Renal pelvis (tissue), 4 donors: ENCODE results near the gene ETV1. TPM values are rescaled to one million over a fixed set of nuclear protein-coding genes. Genes with fewer than 3 reads are reported as not detected.

ENCODE experiments used
- DNase-seq: peaks from one replicate; pipeline ENCODE4 v3.0.0-alpha.2; 2013
- polyA plus RNA-seq, 3 donors: library from polyadenylated mRNA; unstranded; fragments of 120-200 nt; gene quantifications; one replicate each; pipeline ENCODE4 v1.2.1, GENCODE V29; 2013; ENCODE audit not compliant: insufficient read length in 3 of 3

The ETV1 gene
- polyA plus RNA-seq, 3 donors, result 29.0 to 37.5 (median 33.2) TPM

- DNase-seq, result no peak
Observed at GRCh38 chr7:13882051-13882450, 107.4 kb downstream of the ETV1 start.

- DNase-seq, result no peak
Observed at GRCh38 chr7:13880789-13881188, 108.7 kb downstream of the ETV1 start.

DNA sequence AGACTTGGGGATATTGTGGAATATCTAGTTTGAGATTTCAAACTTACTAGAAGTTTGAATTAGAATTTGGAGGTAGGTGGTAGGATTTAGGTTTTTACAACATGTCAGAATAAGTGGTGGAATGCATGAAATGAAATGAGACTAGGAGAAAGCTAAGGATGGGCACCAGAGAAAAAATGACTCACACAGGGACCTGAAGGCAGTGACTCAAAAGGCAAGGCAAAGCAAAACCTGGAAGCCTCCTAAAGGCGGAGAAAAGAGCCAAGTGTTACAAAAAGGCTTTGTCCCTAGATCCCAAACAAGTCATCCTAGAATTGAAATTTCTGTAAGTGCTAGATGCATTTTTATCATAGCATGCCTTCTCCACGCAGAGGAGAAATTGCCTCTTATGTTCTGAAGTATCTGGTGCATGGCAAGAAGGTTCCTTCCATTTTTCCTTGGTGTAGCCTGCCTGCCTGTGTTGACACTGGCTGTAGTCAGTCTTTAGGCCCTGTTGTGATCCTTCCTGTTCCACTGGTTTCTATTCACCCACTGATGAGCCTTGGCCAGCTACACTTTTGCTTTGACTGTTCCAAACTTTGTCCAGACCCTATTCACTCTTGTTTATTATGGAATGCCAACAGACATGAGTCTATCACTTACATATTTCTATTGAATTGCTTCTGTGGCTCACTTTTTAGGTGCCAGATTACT lies 109.3 kb downstream of the ETV1 start:
- no peak for DNase-seq

DNA sequence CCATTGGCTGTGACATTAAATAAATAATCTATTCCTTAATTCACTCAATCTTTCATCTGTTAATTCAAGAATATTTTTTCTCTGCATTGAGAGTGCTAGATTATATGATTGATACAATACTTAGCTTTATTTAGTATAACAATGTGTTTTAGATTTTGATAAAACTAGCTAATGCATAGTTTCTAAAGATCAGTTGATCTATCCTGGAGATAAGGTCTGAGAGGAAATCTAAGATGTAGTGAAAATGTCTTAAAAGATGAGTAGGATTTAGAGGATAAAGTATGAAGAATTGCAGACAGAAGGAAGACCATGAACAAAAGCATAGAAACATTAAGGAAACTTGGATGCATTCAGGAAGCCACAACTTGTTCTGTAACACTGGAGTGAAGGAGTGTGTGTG lies 110.3 kb downstream of the ETV1 start:
- no peak for DNase-seq

DNA sequence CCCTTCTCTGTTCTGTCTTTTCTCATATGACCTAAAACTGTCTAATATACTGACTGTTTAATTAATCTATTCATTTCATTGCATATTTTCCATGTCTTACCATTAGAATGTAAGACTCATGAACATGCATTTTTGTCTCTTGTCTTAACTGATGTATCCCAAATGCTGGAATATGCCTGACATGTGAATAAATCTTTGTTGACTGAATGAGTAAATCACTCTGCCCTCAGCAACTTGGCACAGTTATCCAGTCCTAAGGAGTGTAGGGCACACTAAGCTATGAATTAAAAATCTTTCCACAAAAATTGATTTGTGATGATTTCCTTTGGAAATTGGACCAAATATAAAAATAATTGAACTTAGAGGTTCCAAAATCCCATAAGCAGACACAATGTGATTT lies 111.3 kb downstream of the ETV1 start:
- no peak for DNase-seq

- DNase-seq, result no peak
Observed at GRCh38 chr7:13875496-13876074, 113.9 kb downstream of the ETV1 start.

GRCh38 chr7:13874783-13875182 lies 114.7 kb downstream of the ETV1 start:
- no peak for DNase-seq

DNA sequence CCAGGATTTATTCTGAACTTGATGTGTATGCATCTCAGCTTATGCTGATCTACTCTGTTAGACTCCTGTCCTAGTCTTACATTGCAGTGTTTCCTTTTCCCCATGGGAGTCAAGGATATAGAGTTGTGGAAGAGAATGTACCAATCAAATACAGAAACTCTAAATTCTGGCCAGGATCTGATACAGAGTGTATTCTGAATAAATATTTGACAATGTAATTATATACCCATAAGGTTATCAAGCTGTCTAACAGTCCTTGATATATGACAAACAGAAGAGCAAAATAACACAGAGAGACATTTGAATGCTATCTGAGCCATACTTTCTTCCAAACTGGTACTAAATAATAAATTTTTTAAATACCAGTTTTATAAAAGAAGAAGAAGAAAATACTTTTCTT lies 116.8 kb downstream of the ETV1 start:
- DNase-seq, result no peak

DNA sequence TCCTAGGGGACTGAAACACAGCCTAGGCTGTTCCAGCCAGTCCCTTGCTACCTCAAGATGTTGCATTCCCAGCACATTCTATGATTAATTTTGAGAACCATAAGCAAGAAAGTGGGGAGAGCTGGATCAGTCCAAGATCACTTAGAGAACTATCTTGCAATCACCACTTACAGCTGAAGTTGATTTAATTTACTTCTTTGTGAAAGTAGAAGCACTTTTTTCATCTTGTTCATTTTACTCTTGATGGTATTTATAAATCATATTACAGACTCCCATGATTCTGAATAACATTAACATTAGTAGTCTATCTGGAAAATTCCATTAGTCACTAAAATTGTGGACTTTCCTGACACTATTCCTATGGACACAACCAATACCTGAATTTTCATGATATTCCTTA lies 118.5 kb downstream of the ETV1 start:
- no peak for DNase-seq

GRCh38 chr7:13860734-13861133 lies 128.7 kb downstream of the ETV1 start:
- DNase-seq, result no peak

GRCh38 chr7:13856012-13856411 lies 133.5 kb downstream of the ETV1 start:
- no peak for DNase-seq

DNA sequence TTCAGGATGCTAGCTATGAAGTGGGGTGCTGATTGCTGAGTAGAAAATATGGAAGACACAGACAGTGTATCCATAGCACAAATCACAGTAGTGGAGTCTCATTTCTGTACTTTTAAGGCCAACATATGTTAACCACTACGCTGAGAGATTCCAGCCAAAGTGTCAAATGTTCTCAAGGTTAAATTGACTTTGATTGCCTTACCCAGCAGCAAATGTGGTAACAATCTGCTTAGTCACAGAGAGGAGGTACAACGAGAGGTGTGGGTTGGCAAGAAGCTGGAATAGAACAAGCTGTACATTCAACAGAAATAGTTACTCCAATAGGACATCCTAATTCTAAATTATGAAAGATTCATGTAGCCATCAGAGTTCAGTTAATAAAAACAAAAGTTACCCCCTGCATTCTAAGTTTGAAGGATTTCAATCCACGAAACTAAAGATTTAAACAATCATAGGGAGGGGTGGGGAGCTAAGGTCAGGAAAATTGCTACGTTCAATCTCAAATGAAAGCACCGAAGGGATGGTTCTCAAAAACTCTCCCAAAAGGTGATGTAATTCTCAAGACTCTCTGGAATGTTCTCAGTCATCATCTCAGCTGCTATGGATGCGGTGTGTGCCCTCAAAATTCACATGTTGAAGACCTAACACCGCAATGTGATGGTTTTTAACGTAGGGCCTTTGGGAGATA lies 137.0 kb downstream of the ETV1 start:
- DNase-seq, result no peak

- DNase-seq, result peak; percentile 17
Observed at GRCh38 chr7:13851736-13852135, 137.7 kb downstream of the ETV1 start.

DNA sequence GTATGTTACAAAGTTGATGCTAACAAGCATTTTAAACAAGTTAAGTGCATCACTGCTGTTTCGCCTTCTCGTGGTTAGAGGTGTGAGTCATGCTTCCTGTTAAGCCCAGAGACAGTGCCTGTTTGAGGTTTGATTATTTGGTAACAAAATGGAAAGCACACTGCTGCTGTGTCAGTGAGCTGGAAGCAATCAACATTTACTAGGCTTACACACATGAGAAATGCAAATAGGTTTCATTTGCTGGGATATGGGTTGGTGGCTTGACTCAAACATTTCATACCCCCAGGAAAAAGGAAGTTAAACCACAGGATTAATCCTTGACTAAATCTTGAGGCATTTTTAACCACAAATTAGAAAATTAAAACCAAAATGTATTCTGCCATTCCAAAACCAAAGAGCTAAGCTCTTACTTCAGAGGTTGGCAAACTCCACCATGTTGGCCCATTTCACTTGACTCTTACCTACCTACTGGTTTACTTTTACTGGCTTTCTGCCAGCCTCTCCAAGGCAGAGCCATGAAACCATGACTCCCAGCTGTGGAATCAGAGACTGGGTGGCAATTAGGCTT lies 139.2 kb downstream of the ETV1 start:
- DNase-seq, result no peak

GRCh38 chr7:13849163-13849892 lies 140.1 kb downstream of the ETV1 start:
- no peak for DNase-seq

- DNase-seq, result no peak
Observed at GRCh38 chr7:13848681-13849131, 140.8 kb downstream of the ETV1 start.

- no peak for DNase-seq
Observed at GRCh38 chr7:13846386-13846785, 143.1 kb downstream of the ETV1 start.

DNA sequence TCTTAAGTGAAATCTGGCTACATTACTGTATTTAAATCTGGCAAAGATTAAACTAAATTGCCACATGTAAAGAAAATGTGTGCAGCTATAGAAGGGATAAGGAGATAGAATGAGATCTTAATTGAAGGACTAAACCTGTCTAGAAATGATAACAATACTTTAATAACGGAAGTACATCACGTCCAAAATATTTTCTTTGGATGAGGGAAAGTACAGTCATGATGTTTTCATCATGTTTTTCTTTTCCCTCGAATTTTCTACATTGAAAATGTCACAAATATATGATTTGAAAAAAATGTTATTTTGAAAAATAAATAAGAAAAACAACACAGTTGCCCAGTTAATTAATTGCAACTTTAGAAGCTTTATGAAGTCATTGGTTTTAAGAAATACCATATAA lies 143.9 kb downstream of the ETV1 start:
- DNase-seq, result no peak

- no peak for DNase-seq
Observed at GRCh38 chr7:13844954-13845353, 144.5 kb downstream of the ETV1 start.

- no peak for DNase-seq
Observed at GRCh38 chr7:13841284-13841683, 148.2 kb downstream of the ETV1 start.
